Measurements from ENCODE around the gene CEND1. TPM values are rescaled to one million over a fixed set of nuclear protein-coding genes. Genes with fewer than 3 reads are reported as not detected.
"Not testable (repeated sequence)": the region's sequence is repeated elsewhere in the genome, so short reads cannot be mapped to it uniquely, and the experiment has no call there.

The CEND1 gene
- total RNA-seq, 4 donors from 2014 or later, result 0.17 to 2.9 (median 0.58) TPM

DNA sequence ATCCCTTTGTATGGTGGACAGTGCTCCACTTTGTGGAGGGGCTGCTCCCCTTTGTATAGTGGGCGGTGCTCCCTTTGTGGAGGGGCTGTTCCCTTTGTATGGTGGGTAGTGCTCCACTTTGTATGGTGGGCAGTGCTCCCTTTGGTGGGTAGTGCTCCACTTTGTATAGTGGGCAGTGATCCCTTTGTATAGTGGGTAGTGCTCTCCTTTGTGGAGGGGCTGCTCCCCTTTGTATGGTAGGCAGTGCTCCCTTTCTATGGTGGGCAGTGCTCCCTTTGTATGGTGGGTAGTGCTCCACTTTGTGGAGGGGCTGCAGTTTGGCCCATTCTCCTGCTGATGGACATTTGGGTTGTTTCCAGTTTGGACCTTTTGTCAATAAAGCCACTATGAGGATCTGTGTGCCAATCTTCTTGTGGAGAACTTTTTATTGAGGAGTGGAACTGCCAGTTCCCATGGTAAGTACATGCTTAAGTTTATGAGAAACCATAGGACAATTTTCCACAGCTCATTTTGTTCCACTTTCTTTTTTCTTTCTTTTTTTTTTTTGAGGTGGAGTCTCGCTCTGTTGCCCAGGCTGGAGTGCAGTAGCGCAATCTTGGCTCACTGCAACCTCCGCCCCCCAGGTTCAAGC, 47.2 kb downstream of the CEND1 start:
- Histone ChIP-seq H3K4me1 (peaks cover 0 to 11% (median 6%) of the 10 kb centered on the region in 3 donors), H3K4me3 (no peak overlapping the region), H3K27me3 (peaks cover 11% of the 10 kb centered on the region), H3K27ac (no peak overlapping the region), H3K9me3 (no peaks in the 10 kb centered on the region), H3K36me3 (no peaks in the 10 kb centered on the region)
- ATAC-seq, result no peak
- TF ChIP-seq EP300 (IDR thresholded peaks at IDR 0.05) (no peak), POLR2A (IDR thresholded peaks at IDR 0.05) (no peak), POLR2AphosphoS5 (IDR thresholded peaks at IDR 0.05) (no peak)
- TF ChIP-seq, protein P1, sequence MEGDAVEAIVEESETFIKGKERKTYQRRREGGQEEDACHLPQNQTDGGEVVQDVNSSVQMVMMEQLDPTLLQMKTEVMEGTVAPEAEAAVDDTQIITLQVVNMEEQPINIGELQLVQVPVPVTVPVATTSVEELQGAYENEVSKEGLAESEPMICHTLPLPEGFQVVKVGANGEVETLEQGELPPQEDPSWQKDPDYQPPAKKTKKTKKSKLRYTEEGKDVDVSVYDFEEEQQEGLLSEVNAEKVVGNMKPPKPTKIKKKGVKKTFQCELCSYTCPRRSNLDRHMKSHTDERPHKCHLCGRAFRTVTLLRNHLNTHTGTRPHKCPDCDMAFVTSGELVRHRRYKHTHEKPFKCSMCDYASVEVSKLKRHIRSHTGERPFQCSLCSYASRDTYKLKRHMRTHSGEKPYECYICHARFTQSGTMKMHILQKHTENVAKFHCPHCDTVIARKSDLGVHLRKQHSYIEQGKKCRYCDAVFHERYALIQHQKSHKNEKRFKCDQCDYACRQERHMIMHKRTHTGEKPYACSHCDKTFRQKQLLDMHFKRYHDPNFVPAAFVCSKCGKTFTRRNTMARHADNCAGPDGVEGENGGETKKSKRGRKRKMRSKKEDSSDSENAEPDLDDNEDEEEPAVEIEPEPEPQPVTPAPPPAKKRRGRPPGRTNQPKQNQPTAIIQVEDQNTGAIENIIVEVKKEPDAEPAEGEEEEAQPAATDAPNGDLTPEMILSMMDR (IDR thresholded peaks at IDR 0.05), result no peak
- 80% methylated on average over 1 of the region's 4 CpGs; no CpG with 5 or more reads in 1 of the 2 donors for WGBS, 2 donors (ENCODE audit: low coverage in 1 of 2)

DNA sequence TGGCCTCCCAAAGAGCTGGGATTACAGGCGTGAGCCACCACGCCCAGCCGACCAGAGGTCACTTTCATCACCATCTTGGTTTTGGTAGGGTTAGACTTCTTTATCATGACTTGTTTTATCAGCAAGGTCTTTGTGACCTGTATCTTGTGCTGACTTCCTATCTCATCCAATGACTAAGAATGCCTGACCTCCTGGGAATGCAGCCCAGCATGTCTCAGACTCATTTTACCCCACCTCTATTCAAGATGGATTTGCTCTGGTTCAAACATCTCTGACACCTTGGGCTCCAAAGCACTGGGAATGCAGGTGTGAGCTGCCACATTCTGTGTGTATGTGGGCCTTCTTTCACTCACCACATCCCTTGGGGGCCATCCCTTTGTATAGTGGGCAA, 47.7 kb downstream of the CEND1 start:
- peaks cover 0 to 11% (median 6%) of the 10 kb centered on the region in 3 donors for H3K4me1 ChIP-seq
- H3K4me3 ChIP-seq, result no peak overlapping the region
- TF ChIP-seq, protein P1 (IDR thresholded peaks at IDR 0.05), result no peak
- TF ChIP-seq POLR2A (IDR thresholded peaks at IDR 0.05) (no peak), EP300 (IDR thresholded peaks at IDR 0.05) (no peak), POLR2AphosphoS5 (IDR thresholded peaks at IDR 0.05) (no peak)
- H3K27me3 ChIP-seq, result peaks cover 11% of the 10 kb centered on the region
- no peak for ATAC-seq
- H3K36me3 ChIP-seq, result no peaks in the 10 kb centered on the region
- WGBS, 2 donors (ENCODE audit: low coverage in 1 of 2), result 93% methylated on average over 3 of the region's 3 CpGs; no CpG with 5 or more reads in 1 of the 2 donors
- no peaks in the 10 kb centered on the region for H3K9me3 ChIP-seq
- no peak overlapping the region for H3K27ac ChIP-seq

DNA sequence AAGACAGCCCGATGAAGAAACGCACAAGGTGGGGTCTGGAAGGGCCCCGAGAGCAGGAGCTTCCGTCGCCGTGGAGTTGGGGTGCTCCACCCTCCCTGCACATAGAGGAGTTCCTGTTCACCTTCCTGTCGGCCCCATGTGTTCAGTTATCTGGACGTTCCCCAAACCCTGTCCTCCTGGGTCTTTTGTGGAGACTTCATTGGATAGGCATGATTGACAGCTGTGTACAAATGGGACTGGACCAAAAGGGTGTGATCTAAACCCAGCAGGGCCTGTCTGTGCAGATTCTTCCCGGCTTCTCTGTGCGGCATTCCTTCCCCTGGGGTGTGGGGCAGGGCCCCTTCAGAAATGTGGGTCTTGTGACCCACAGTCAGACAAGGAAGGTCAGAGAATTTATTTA, 52.0 kb downstream of the CEND1 start:
- peaks cover 28% of the 10 kb centered on the region for H3K27me3 ChIP-seq
- H3K4me3 ChIP-seq, H3K36me3 ChIP-seq, H3K27ac ChIP-seq, ATAC-seq, H3K9me3 ChIP-seq, H3K4me1 ChIP-seq: not testable (repeated sequence)
- WGBS, 2 donors (ENCODE audit: low coverage in 1 of 2), result 69 to 71% methylated on average over 3 to 6 of the region's 10 CpGs

DNA sequence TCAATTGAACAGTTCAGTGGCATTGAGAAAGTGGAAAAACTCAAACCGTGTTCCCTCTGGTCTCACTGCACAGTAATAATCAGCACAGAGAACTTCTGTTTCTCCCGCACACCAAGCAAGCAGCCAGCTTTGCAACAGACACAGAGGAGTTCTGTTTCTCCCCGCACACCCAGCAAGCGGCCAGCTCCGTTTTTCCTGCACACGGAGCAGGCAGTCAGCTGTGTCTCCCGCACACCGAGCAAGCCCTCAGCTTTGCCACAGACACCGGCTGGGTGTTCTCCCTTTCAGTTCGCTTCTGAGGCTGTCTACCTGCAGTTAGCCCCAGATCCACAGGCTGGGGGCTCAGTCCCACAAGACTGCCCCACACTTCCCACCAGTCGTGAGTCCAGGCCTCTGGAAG, 52.5 kb downstream of the CEND1 start:
- ATAC-seq, result no peak

More for the DNA sequence above, 52.5 kb downstream of the CEND1 start:
- Histone ChIP-seq H3K4me3 (no peak overlapping the region), H3K27ac (no peak overlapping the region), H3K9me3 (no peaks in the 10 kb centered on the region), H3K36me3 (no peaks in the 10 kb centered on the region), H3K4me1 (no peaks in the 10 kb centered on the region), H3K27me3 (peaks cover 33% of the 10 kb centered on the region)
- 27 to 48% methylated on average over 6 to 10 of the region's 11 CpGs for WGBS, 2 donors (ENCODE audit: low coverage in 1 of 2)
- TF ChIP-seq, protein P1 (IDR thresholded peaks at IDR 0.05), result no peak
- no peak for TF ChIP-seq POLR2AphosphoS5 (IDR thresholded peaks at IDR 0.05)
- no peak for TF ChIP-seq POLR2A (IDR thresholded peaks at IDR 0.05)
- no peak for TF ChIP-seq EP300 (IDR thresholded peaks at IDR 0.05)

Small RNAs within 50 kb of the gene (small RNA-seq; reads per million reads assigned to genes)
- 0 reads per million in 4 donors for gene SNORA52

Other genes starting within 250 kb of the CEND1 start
- gene LMNTD2, start 229.4 kb downstream of the CEND1 start, total RNA-seq, result 1 to 10 TPM in 3 of 4 donors, under 1 TPM in 1; 0.81 to 2.1 (median 1.1) TPM
- gene RASSF7, start 229.1 kb downstream of the CEND1 start, total RNA-seq, result 10 to 100 TPM in 2 of 4 donors, 1 to 10 TPM in 2; 3.4 to 12.5 (median 8.6) TPM
- gene PHRF1, start 213.6 kb downstream of the CEND1 start, total RNA-seq, result 10 to 100 TPM; 18.0 to 28.0 (median 25.1) TPM
- 10 to 100 TPM in 3 of 4 donors, 1 to 10 TPM in 1; 5.4 to 25.4 (median 13.9) TPM for gene IRF7, start 174.1 kb downstream of the CEND1 start, total RNA-seq
- not detected for gene CDHR5, start 165.1 kb downstream of the CEND1 start, total RNA-seq
- gene SCT, start 162.9 kb downstream of the CEND1 start, total RNA-seq, result not detected
- under 1 TPM in 1 of 4 donors, not detected in 3; 0.27 TPM for gene DRD4, start 152.8 kb downstream of the CEND1 start, total RNA-seq
- 10 to 100 TPM; 19.9 to 45.0 (median 35.0) TPM for gene DEAF1, start 94.9 kb downstream of the CEND1 start, total RNA-seq
- 10 to 100 TPM; 35.6 to 65.8 (median 48.6) TPM for gene TMEM80, start 94.3 kb downstream of the CEND1 start, total RNA-seq
- 10 to 100 TPM in 3 of 4 donors, 1 to 10 TPM in 1; 9.7 to 33.9 (median 24.0) TPM for gene EPS8L2, start 83.9 kb downstream of the CEND1 start, total RNA-seq
- 100 to 1,000 TPM; 161 to 201 (median 185) TPM for gene TALDO1, start 42.6 kb downstream of the CEND1 start, total RNA-seq
- gene GATD1, start 12.6 kb downstream of the CEND1 start, total RNA-seq, result 10 to 100 TPM; 28.9 to 33.8 (median 31.2) TPM
- 10 to 100 TPM in 1 of 4 donors, 1 to 10 TPM in 3; 5.2 to 14.5 (median 6.9) TPM for gene SLC25A22, start 8.2 kb upstream of the CEND1 start, total RNA-seq
- 10 to 100 TPM in 2 of 4 donors, 1 to 10 TPM in 2; 1.6 to 23.7 (median 9.0) TPM for gene PIDD1, start 15.1 kb upstream of the CEND1 start, total RNA-seq
- gene RPLP2, start 19.9 kb upstream of the CEND1 start, total RNA-seq, result 100 to 1,000 TPM; 165 to 880 (median 462) TPM
- gene PNPLA2, start 28.8 kb upstream of the CEND1 start, total RNA-seq, result 10 to 100 TPM; 39.7 to 79.4 (median 58.9) TPM
- 10 to 100 TPM in 1 of 4 donors, 1 to 10 TPM in 3; 4.1 to 10.3 (median 6.4) TPM for gene CRACR2B, start 37.8 kb upstream of the CEND1 start, total RNA-seq
- gene CD151, start 42.9 kb upstream of the CEND1 start, total RNA-seq, result 100 to 1,000 TPM; 277 to 794 (median 465) TPM
- gene POLR2L, start 52.4 kb upstream of the CEND1 start, total RNA-seq, result 10 to 100 TPM; 65.5 to 86.0 (median 71.8) TPM
- gene TSPAN4, start 52.8 kb upstream of the CEND1 start, total RNA-seq, result 100 to 1,000 TPM in 3 of 4 donors, 10 to 100 TPM in 1; 66.5 to 115 (median 112) TPM
- gene CHID1, start 120.7 kb upstream of the CEND1 start, total RNA-seq, result 10 to 100 TPM; 36.0 to 55.3 (median 46.4) TPM
- 10 to 100 TPM; 47.9 to 88.5 (median 61.6) TPM for gene AP2A2, start 135.8 kb upstream of the CEND1 start, total RNA-seq
- under 1 TPM in 1 of 4 donors, not detected in 3; 0.77 TPM for gene MUC6, start 246.6 kb upstream of the CEND1 start, total RNA-seq

All from gastroesophageal sphincter (tissue), 4 donors.